ENCODE results near the gene CFAP73.
"Not testable (repeated sequence)": the region's sequence is repeated elsewhere in the genome, so short reads cannot be mapped to it uniquely, and the experiment has no call there.

CFAP73 gene

GRCh38 chr12:113120670-113121370 lies 28.7 kb upstream of the CFAP73 start:
- DNase-seq: no peak

DNA sequence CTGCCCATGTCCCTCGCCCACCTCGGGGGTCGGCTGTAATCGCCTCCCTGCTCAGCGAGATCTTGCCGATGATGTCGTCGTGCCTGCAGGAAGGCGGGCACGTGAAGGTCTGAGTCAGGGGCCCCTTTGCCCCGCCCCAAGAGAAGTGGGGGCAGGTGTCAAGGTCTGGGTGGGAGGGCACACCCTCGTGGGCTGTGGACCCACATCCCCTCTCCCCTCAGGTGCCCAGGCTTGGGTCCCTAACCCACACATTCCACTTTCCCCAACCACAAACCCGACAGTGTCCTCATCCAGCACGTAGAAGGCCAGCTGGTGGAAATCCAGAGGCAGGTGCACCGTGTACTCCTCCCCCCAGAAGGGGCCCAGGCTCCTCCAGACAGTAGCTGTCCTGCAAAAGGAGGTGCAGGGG lies 21.7 kb upstream of the CFAP73 start:
- DNase-seq: no peak

- no peak for DNase-seq
These were observed 20.5 kb upstream of the CFAP73 start for GRCh38 chr12:113128802-113129663.

- no peak for DNase-seq
These were observed 19.7 kb upstream of the CFAP73 start for GRCh38 chr12:113129664-113130456.

- no peak for DNase-seq
These were observed 18.9 kb upstream of the CFAP73 start for GRCh38 chr12:113130457-113131135.

DNA sequence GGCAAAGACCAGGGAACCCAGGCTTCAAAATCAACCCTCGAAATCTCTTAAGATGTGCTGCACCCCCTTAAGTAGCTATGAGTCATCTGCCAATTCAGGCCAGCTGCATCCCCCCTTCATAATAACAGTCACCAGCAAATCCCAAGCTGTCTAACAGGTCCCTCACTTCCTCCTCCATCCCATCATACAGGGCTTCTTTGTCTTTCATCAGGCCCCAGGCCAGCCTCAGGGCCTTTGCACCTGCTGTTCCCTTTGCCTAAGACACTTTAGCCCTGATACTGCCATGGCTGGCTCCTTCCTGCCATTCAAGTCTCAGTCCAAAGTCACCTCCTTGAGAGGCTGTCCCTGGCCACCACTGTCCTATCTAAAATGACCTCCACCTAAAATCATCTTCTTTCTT lies 18.0 kb upstream of the CFAP73 start:
- DNase-seq: no peak

- no peak for DNase-seq
These were observed 16.5 kb upstream of the CFAP73 start for GRCh38 chr12:113133036-113133435.

- DNase-seq: no peak
These were observed 15.9 kb upstream of the CFAP73 start for GRCh38 chr12:113133666-113134065.

- DNase-seq: no peak
These were observed 15.5 kb upstream of the CFAP73 start for GRCh38 chr12:113134071-113134470.

- DNase-seq: no peak
These were observed 15.0 kb upstream of the CFAP73 start for GRCh38 chr12:113134521-113134951.

DNA sequence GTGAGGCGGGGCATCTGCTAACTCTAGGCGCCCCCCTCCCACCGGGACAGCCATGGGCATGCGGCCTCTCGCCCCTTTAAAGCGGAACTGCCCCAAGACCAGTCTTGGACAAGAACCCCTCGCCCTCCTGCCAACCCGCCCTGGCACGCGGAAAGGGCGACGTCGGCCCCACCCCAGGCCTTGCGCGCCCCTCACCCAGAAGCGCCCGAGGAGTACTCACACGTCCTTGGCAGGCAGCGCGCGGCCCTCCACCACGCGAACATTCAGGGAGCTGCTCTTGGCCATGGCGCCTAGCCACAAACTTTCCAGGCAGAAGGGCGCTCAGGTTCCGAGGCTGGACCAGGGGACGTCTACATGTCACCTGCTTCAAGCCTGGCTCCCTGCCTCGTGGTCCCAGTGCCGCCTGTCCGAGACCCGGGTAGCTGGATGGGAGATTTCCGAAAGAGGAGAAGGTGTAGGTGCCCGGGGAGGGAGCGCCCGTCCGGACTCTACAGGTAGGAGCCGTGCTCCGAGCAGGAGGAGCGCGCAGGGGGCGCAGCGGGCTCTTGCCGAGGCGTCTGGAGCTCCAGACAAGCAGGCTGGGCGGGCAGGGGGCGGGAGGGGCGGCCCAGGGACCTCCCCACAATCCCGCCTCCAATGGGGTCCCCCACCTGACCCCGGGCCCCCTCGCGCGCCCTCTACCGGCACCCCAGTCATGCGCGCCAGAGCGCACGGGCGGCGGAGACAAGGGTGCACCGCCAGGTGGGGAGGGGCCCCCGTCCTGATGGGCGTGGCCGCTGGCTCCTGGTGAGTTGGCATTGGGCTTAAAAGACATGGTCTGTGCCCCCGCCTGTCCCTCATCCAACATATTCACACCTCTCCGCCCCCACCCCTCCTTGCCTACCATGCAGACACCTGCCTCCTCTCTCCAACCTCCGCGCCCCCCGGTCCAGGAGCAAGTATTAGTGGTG lies 14.1 kb upstream of the CFAP73 start, which contains the start of gene RASAL1:
Gene RASAL1, minus strand, starts transcription at position 584 of the 950 bp plus-strand sequence. Its CDS starts 299 bp downstream, at position 285.
- DNase-seq: no peak

DNA sequence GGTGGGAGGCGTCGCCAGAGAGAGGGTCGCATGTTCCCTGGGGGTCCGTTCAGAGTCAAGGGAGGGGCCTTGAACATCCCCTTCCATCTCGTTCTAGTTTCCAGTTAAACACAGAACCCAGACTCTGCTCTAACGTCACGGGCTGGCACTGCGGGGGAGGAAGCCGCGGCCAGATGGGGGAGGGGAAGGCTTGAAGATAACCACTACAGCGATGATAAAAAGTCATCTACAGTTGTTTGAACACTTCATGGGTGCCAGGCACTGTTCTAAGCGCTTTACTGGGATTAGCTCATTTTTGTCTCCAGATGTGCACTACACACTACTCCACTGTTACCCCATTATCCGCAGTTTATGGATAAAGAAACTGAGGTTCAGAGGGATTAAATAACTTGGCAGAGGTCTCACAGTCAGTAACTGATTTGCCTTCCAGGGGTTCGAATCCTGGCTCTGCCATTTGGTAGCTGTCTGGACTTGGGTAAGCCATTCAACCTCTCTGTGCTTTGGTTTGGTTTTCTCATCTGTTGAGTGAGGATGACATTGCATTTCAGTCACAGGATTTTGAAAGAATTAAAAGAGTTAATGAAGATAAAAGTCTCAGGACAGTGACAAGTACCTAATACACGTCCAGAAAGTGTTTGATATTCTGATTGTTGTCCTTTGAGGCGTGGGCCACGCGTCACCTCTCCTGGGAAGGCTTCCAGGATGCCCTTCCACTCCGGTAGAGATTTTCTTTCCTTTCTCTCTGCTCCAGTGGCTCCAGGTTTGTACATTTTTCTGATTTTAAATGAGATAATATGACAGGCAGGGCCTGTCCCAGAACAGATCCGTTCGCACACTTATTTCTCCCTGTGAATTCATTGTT lies 13.2 kb upstream of the CFAP73 start:
- DNase-seq: no peak

DNA sequence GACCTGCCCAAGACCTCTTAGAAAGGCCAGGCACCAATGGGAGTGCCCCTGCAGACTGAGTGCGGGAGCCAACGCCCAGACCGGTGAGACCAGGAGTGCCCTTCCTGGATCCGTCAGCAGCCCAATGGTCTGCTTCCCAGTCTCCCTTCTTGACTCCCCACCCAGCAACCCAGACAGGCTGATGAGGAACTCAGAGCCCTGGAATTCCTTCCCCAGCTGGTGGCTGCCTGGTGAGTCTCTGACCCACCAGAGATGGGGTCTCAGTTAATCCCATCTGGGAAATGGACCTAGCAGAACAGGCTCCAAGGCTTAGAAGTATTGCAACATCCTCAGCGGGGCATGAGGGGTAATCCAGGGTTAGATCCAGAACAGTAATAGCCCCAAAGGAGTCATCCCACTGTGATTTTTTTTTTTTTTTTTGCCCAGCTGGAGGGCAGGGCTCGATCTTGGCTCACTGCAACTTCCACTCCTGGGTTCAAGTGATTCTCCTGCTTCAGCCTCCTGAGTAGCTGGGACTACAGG lies 12.5 kb upstream of the CFAP73 start:
- no peak for DNase-seq

DNA sequence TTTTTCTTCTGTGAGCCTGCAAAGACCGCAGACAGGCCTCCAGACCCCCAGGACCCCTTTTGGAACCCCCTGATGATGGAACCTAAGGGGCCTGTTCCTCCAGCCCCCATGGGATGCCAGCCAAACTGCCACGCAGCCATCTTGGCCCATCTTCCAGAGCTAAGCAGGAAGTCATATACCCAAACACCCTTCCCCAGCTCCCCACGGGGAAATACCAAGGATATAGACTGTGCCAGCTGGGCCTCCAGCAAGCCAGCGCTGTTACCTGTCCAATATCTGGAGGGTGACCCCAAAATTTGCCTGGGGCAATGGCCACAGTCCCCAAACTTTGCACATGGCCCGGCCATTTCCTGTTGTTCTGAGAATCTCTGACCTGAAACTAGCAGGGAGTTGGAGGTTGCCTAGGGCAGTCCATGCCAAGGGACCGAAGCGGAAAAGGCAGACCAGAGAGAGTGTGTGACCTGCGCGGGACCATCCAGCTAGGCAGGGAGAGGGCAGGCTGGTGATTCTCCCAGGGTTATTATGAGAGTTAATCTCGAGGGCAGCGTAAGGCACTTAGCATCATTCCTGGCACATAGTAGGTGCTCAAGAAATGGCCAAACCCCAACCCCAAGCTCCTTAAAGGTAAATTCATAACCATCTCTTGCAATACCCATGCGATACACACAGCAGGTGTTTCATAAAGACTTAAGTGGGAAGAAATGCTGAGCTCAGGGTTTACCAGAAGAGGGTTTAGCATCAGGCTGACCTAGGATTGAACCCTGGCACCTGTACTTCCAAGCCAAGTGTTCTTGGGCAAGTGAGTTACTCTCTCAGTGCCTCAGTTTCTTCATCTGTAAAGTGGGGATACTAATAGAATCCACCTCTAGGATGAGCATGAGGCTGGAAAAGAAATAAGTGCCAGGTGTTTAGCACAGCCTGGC lies 11.4 kb upstream of the CFAP73 start:
- DNase-seq: no peak

- DNase-seq: no peak
These were observed 10.7 kb upstream of the CFAP73 start for GRCh38 chr12:113138826-113139225.

- DNase-seq: no peak
These were observed 8.8 kb upstream of the CFAP73 start for GRCh38 chr12:113140706-113141105.

GRCh38 chr12:113141716-113142115 lies 7.8 kb upstream of the CFAP73 start:
- DNase-seq: not testable (repeated sequence)

DNA sequence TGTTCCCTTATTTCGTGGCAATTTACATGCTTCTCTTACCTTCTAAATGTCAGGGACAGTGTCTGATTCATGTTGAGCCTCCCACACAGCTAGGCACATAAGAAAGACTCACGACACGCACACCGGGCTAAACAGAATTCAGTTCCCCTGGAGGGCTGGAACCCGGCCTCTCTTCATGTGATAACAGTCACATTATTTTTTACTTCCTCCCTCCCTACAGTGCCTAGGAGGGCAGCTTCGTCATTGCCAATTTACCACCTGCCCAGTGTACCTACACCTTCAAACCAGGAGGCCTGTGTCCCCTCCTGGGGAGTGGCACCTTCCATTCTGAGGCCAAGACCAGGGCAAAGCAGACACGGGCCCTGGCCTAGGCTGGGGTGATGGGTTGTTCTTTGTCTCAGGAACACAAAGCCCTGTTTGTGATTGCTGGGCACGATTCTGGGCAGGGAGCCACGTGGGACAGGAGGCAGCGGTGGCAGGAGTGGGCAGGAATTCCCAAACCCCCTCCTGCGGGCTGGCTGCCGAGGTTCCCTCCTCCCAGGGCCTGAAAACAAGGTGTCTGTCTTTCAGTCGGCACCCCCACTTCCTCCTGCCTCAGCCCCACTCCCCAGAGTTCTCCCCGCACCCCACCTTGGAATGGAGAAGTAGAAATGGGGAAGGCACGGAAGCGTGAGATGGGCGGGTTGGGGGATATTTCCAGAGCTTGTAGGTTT lies 7.2 kb upstream of the CFAP73 start:
- no peak for DNase-seq

Measured in eye (tissue), 1 donor.